ENCODE measurements around the gene PTPRN2.

PTPRN2 gene

DNA sequence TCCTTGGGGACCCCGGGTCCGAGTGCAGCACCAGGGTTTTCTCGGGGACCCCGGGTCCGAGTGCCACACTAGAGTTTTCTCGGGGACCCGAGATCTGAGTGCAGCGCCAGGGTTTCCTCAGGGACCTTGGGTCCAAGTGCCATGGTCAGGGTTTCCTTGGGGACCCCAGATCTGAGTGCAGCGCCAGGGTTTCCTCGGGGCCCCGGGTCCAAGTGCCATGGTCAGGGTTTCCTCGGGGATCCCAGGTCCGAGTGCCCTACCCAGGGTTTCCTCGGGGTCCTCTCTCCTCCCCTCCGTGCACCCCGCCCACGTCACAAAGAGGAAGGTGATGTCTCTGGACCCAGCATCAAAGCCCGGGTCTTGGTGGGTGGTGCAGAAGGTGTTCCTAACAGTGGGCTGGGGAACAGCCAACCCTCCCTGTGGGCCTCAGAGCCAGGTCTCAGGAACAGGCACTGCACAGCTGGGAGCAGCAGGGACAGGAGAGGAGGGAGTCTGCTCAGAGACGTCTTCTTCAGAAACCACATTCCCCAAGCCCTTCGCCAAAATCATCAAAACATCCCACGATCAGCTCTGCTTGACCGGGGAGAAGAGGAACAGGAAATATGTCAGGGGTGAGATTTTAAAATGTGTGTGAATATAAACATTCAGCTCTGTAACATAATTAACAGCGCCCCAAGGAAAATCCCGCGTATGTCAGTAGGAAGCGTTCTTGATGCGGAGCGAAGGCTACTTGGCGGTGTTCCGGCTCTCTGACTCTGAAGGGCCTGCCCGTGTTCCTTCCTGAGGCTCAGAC lies 710.1 kb downstream of the PTPRN2 start:
- DNase-seq (ENCODE audit: low read depth) = no peak

DNA sequence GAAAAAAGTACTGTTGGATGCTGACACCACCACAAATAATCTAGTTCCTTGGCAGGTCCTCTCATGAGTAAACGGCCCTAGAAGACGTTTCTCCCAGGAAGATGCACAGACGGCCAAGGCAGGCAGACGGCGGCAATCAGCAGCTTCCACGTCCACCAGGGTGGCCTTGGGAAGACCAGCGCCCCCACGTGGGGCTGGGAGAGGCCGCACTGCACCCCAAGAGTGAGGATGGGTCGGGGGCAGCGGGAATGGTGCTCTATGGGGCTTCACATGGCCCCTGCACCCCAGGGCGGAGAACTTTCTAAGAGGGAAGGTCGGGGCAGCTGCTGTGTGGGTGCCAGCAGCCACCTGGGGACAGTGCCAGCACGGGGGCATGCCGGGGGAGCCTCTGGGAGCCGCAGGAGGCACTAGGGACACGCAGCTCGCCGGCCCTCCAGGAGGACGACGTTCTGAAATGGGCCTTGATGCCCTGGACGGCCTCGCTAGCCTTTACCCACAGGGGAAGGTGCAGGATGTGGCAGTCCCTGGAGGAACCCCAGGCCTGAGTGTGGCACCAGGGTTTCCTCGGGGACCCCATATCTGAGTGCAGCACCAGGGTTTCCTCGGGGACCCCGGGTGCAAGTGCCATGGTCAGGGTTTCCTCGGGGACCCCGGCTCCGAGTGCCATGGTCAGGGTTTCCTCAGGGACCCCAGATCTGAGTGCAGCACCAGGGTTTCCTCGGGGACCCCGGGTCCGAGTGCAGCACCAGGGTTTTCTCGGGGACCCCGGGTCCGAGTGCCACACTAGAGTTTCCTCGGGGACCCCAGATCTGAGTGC lies 710.9 kb downstream of the PTPRN2 start:
- DNase-seq (ENCODE audit: low read depth) = no peak

DNA sequence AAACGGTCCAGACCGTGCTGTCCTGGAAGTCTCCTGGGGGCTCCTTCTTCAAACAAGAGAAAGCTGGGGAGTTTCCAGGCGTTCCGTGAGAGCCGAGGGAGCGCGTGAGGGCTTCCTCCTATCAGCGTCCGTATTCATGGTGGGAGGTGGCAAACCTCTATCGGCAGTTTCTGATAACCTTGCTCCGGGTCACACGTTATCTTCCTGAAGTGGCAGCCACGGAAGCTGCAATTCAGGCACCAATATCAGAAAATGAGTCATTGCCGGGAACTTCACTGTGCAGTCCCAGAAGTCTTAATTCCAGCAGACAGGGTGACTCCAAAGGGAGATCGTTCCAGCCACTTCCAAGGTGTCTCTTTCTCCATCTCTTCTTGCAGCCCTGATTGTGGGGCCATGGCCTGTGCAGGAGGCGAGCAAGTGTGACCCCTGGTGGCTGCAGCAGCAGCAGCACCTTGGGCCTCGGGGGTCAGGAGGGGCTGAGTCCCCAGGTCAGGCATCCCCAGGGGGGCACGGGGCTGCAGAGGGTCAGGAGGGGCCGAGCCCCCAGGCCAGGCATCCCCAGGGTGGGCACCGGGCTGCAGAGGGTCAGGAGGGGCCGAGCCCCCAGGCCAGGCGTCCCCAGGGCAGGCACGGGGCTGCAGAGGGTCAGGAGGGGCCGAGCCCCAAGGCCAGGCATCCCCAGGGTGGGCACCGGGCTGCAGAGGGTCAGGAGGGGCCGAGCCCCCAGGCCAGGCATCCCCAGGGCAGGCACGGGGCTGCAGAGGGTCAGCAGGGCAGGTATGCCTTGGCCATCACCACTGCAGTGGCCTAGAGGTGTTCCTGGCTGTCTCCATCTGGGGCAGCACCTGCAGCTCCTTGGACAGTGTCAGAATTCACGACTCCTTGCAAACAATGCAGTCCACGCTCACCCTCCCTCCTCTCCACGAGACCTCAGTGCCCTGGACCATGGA lies 712.1 kb downstream of the PTPRN2 start:
- DNase-seq (ENCODE audit: low read depth) = peak; percentile 43

DNA sequence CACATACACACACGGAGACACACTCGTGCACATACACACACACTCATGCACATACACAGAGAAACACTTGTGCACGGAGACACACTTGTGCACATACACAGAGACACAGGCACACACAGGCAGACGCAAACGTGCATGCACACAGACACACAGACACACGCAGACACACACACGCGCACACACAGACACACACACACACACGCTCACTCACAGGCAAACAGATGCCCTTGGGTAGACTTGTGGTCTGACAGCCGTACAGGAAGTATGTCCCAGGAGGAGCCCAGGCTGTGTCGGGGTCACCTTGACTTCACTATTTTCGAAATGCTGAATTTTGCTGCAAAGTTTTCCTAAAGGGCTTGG lies 712.8 kb downstream of the PTPRN2 start:
- DNase-seq (ENCODE audit: low read depth) = no peak

DNA sequence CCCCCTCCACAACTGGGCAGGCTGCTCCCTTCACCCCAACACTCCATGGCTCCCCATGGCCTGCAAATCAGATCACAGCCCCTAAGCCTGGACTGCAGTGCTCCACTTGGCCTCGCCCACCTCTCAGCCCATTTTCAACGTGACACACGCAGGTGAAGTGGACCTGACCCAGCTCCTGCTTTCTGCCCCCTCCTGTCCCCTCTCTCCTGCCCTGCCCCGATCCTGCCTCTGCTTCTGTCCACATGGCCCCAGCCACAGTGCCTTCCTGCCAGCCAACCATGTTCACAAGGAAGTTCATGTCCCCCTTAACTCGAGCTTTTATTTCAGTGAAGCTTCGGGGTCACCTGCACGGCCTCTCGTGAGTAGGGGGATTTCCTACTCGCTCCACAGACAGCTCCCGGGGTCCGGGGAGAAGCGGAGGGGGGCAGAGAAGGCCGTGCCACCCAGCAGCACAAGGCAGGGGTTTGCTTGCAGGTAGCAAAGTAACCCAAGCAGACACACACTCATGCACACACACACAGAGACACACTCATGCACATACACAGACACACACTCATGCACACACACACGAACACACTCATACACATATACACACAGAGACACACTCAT lies 713.3 kb downstream of the PTPRN2 start:
- DNase-seq (ENCODE audit: low read depth) = no peak

DNA sequence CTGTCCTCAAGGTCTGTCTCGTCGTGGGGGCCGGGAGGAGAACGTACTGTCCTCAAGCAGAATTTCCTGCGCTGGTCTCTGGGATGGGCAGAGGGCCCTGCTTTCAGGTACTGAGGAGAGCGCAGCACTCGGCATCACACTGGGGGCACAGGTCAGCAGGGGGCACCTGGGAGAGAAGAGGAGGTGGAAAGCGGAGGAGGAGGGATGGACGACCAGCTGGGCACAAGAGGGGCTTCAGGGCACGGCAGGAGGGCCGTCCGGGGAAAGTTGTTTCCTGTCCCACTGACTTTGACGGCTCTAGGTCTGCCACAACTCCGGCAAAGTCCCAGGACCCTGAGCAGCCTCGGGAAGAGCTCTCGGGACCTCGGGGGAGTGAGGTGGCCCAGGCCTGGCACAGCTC lies 714.0 kb downstream of the PTPRN2 start:
- DNase-seq (ENCODE audit: low read depth) = no peak

DNA sequence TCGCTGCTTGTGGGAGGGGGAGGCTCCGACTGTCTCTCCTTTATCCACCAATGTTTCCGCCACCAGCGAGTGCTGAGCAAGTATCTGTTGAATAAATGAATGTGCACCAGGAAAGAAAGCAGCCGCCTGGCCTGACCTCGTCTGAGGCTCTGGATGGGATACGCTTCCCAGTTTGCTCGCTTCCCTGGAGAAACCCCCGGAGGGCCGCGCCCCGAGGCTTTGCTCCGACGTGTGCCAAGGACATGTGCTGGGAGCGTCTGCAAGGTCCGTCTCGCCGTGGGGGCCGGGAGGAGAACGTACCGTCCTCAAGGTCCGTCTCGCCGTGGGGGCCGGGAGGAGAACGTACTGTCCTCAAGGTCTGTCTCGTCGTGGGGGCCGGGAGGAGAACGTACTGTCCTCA lies 714.4 kb downstream of the PTPRN2 start:
- DNase-seq (ENCODE audit: low read depth) = no peak

DNA sequence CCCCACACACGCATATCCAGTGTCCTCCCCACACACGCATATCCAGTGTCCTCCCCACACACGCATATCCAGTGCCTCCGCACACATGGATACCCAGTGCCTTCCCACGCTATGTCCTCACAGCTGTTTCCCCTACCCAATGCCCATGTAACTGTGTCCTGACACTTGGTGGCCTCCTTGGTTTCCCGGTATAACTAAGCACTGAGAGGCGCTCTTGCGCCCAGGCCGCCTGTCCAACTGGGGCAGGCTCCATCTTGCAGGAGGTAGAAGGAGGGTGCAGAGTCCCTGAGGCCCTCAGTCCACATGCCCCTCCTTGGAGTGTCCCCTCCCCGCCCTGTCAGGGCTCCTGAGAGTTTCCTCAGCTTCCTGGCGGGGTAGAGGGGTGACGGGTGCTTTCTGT lies 715.2 kb downstream of the PTPRN2 start:
- DNase-seq (ENCODE audit: low read depth) = no peak

DNA sequence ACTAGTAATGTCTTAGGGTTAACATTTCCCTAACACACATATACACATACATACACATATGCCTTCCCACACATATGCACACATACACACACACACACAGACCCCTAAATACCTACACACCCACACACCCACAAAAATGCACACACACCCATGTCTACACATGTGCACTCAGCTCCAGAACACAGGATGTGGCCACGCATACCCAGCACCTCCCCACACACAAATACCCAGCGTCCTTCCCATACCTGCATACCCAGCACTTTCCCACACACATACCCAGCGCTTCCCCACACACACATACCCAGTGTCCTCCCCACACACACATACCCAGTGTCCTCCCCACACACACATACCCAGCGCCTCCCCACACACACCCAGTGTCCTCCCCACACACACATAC lies 715.9 kb downstream of the PTPRN2 start:
- no peak for DNase-seq (ENCODE audit: low read depth)

DNA sequence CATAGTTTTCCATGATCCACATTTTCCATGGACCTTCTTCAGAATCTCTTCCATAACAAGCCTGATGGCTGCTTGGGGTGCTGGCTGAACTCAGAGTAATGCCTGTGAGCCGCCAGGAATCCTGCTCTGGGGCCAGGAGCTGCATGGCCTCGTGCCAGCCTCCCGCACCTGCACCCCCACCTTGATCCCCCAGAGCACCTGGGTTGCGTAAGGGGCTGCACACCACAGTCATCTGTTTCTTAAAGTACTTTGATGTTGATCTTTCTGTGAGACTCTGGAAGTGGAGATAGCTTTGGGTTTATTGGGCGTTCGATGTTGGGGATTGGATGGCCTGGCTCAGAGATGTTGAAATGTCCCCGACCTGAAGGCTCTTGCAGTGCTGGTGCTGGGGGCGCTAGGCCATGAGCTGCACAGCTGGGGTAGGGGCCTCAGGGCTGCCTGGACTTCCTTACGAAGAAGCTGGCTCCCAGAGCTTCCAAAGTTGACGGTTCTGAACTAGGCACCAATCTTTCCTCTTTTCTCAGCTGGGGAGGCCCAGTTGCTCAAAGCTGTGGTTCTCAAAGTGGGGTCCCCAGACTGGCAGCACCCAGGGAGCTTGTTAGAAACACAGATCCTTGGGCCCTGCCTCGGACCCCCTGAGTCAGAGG lies 716.9 kb downstream of the PTPRN2 start:
- DNase-seq (ENCODE audit: low read depth) = no peak

DNA sequence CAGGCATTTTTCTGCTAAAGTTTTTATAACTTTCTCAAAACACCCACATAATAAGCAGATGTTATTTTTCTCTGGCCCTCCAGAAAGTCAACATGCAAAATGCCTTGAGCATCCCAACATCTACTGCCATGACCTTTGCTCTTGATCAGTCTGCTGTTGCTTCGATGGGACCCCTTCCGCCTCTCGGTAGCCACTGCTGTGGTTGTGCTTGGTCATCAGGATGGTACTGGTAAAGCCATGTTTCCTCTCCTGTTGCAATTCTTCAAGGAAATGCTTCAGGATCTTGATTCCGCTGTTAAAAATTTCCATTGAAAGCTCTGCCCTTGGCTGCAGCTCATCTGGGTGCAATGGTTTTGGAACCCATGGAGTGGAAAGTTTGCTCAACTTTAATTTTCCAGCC lies 717.8 kb downstream of the PTPRN2 start:
- no peak for DNase-seq (ENCODE audit: low read depth)

DNA sequence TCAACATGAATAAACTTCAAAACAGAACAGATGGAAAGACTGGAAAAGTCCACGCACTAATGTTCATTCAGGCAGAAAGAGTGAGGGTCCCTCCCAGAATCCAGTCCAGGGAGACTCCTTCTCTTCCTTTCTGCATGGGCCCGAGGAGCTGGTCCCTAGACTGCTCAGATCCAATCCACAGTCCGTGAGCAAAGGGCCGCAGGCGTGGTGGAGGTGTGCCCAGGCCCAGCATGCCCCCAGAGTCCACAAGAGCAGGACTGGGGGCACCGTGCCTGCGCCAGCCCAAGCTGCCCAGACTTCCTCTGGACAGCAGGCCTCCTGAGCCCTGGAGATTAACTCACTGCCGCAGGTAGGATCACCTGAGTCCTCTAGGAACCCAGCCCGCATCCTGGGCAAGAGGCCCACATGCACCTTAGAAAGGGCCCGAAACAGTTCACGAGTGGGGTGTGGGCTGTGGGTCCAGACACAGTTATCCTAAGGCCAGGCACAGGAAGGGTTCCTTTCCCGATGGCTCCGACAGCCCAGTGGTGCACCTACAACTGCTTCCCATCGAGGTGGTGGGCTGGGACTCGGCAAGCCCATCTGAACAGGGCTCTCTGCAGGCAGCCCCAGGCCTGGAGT lies 719.8 kb downstream of the PTPRN2 start:
- no peak for DNase-seq (ENCODE audit: low read depth)

DNA sequence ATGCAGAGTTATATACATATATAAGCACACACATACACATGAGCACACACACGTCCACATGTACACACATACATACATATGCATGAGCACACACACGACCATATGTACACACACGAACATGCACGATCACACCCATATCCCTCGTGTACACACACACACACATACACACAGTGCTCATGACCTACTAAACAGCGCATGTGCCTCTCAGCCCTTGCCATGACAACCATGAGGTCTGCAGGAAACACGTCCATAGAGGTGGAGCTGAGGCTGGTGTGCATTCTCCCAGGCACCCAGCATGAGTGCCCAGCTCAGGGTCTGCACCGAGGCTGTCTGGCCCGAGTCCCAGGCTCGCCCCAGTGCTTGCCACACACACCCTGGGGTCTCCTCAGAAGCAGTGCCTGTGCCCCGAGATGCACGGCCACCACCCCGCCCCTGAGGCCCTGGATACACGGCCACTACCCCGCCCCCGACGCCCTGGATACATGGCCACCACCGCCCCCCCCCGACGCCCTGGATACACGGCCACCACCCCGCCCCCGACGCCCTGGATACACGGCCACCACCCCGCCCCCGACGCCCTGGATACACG lies 721.2 kb downstream of the PTPRN2 start:
- DNase-seq (ENCODE audit: low read depth) = no peak

DNA sequence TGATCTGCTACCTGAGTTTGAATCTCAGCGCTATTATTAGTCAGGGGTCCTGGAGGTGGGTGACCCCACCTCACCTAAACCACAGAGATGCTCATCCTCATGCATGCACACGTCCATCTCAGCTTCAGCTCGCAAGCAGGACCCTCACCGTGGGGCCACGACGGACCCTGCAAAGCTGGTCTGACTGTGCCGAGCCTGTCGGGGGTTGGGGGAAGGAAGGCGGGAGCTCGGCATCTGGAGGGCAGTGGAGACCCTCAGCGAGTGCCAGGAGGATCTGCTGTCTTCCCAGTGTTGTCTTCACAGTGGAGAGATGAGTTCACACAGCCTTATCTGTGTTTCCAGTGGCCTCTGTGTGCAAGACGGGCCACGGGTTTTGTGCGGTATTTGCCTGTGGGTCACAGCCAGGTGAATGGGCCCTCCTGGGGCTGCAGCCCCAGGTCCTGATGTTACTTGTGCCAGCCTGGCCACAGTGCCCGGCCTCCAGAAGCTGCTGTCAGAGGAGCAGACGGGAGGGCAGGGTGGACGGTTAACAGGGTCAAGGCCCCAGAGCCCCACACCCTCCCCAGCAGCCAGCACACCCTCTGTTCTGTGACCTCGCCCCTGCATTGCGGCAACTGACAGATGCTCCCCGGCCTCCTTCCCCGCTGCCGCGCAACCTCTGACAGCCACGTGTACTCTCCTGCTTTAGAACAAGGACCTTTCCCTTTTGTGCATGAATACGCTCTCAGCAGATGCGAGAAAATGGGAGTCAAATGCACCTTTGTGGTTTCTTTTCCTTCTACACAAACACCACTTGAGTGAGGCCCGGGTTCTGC lies 722.1 kb downstream of the PTPRN2 start:
- no peak for DNase-seq (ENCODE audit: low read depth)

DNA sequence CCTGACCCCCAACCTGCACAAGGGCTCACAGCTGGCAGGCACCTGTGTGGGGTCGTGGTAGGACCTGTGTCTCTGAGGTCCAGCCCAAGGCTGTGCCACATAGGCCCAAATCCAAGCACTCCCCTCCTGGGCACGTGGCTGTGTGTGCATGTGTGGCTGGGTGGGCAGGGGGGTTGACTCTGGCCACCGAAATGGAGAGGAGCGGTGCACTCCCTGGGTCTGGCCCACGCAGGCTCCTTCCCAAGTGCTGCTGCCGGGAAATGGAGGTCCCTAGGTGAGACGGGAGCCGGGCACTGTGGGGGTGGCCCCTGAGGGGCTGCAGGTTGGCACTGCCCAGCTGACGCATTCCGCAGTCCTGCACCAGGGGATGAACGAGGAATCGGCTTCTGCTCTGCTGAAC lies 722.7 kb downstream of the PTPRN2 start:
- DNase-seq (ENCODE audit: low read depth) = no peak

DNA sequence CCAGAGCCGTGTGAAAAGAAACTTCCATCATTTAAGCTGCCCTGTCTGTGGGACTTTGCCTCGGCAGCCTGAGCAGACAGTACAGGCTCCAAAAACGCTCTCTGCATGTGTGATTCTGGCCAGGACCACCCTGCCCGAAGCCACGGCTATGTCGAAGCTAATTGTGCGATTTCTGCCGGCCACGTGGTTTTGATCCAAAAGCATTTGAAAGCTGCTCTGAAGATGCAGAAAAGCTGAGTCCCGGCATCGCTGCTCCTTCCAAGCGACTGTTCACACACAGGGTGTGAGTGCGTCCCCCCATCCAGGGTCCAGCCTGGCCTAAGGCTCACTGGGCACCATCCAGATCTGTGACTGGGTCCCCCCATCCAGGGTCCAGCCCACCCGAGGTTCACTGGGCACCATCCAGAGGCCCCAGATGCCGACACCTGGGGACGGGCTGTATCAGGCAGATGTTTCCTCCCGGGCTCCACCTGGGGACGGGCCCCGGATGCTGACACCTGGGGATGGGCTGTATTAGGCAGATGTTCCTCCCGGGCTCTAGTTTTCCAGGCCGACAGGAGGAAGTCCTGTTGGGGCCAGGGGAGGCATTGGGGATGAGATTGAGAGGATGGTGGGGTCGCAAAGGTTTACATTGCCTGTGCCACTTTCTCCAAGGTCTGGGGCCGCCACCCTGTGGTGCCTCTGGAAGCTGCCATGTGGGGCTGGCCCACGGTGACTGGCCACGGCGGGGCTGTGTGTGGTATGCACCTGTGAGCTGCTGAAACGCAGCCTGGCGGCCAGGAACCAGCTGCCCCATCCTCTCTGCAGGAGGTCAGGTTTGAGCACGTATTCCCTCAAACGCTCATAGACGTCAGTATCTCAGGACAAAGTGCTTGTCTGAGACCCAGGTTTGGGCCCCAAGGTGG lies 723.5 kb downstream of the PTPRN2 start:
- no peak for DNase-seq (ENCODE audit: low read depth)

DNA sequence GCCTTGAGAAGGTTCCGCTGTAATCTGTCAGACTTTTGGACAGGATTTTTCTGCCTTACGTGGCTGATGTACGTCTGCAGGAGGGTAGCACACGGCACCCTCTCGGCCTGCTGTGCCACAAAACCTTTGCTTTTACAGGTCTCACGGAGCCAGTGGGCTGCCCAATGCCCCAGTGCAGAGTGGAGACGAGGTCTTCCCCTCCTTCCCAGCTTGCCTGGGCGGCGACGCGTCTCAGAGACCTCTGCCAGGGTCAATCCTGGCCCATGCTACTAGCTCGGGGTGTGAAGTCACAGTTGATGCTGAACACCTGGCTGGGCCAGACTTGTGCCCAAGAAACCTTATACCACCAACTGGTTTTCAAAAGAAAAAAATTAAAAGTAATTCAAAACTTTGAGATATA lies 724.4 kb downstream of the PTPRN2 start:
- DNase-seq (ENCODE audit: low read depth) = no peak

DNA sequence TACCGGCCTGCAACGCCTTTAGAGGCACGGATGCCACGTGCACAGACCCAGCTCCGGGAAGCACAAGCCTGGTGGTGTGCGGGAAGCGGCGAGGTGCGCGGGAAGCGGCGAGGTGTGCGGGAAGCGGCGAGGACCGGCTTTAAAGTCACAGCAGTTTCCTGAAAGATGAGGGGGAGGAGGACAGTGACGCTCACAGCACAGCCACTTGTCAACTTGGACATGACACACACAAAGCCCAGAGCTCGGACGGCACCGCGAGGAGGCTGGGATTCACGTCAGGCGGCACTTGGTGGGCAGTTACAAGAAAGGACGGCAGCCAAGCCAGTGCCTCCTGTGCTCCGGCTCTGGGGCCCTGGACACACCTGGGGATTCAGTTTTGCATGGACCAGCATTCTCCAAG lies 724.9 kb downstream of the PTPRN2 start:
- DNase-seq (ENCODE audit: low read depth) = no peak

DNA sequence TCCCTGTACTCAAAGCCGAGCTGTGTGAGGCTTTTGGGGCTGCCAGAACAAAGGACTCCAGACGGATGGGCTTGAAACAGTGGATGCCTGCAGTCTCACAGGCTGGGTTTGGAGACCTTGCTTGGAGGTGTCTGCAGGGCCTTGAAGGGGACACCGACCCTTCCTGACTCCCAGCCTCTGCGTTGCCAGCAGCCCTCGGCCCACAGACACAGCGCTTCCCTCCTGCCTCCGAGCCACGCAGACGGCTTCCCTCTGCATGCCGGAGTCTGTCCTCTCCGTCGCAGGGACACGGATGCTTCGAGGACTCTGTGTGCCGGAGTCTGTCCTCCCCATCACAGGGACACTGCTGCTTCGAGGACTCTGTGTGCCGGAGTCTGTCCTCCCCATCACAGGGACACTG lies 726.1 kb downstream of the PTPRN2 start:
- DNase-seq (ENCODE audit: low read depth) = no peak
